GM06990 (cell line): ENCODE data around the gene AURKA.
A peak's percentile ranks its signal among the peaks of the same experiment; 100 is the strongest.

ENCODE experiments used
- DNase-seq: peaks from one replicate; pipeline ENCODE4 v3.0.0-alpha.2; 2011; ENCODE audit not compliant: insufficient read length; ENCODE audit errors: extremely low read depth
- H3K27me3 ChIP-seq: replicated peaks from 2 replicates; pipeline ENCODE4 v1.6.0; 2011; ENCODE audit warnings: low read length; ENCODE audit not compliant: control insufficient read depth, insufficient read depth
- H3K36me3 ChIP-seq: 2 replicates; pipeline ENCODE4 v1.5.1; 2011; ENCODE audit warnings: low read length; ENCODE audit not compliant: control insufficient read depth, insufficient read depth
- H3K4me3 ChIP-seq: replicated peaks from 2 replicates; pipeline ENCODE4 v1.5.1; 2011; ENCODE audit warnings: low read depth, mild to moderate bottlenecking, control low read depth, low read length
- CTCF ChIP-seq: IDR thresholded peaks from 2 replicates; pipeline ENCODE4 v1.5.1; 2011; ENCODE audit warnings: low read length, control low read depth, mild to moderate bottlenecking, inconsistent platforms; ENCODE audit not compliant: insufficient read depth, poor library complexity, severe bottlenecking

Gene AURKA

GRCh38 chr20:56360133-56360907, 31.7 kb downstream of the AURKA start:
- no peak overlapping the region for H3K4me3 ChIP-seq
- DNase-seq = no peak
- H3K27me3 ChIP-seq = no peaks in the 10 kb centered on the region; the same call in 1 of the 2 replicates
- H3K36me3 ChIP-seq = no peaks in the 10 kb centered on the region
- no peak for TF ChIP-seq CTCF

- DNase-seq = no peak
- TF ChIP-seq CTCF = no peak
These were observed 32.5 kb downstream of the AURKA start for GRCh38 chr20:56359212-56360132.

GRCh38 chr20:56358600-56359211, 33.3 kb downstream of the AURKA start, which contains the start of gene FAM210B:
Gene FAM210B, plus strand, starts transcription at chr20:56358974. Its CDS starts 32 bp downstream, at chr20:56359006.
- H3K4me3 ChIP-seq = peak within 1 kb of the TSS; percentile 70
- H3K27me3 ChIP-seq = no peaks in the 10 kb centered on the region
- no peaks in the 10 kb centered on the region for H3K36me3 ChIP-seq
- TF ChIP-seq CTCF = no peak
- DNase-seq = peak; percentile 85

More at GRCh38 chr20:56359212-56360132, 32.5 kb downstream of the AURKA start:
- Histone ChIP-seq H3K27me3 (no peaks in the 10 kb centered on the region; the same call in 1 of the 2 replicates), H3K4me3 (peak overlapping the region; percentile 70), H3K36me3 (no peaks in the 10 kb centered on the region)

DNA sequence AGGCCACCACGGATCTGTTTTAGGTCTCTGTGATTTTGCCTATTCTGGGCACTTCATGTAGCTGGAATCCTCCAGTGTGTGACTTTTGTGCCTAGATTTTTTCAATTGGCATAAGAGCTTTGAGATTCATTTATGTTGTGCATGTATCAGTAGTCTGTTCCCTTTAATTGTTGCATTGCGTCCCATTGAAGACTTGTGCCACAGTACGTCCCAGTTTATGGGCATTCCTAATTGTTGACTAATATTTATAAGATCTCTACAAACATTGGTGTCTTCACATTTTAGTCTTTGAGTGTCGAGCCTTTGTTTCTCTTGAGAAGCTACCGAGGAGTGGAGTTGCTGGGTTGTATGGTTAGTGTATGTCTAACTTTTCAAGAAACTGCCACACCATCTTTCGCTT, 33.9 kb downstream of the AURKA start:
- no peak for TF ChIP-seq CTCF
- no peaks in the 10 kb centered on the region for H3K36me3 ChIP-seq
- H3K4me3 ChIP-seq = no peak overlapping the region
- no peak for DNase-seq
- H3K27me3 ChIP-seq = no peaks in the 10 kb centered on the region

DNA sequence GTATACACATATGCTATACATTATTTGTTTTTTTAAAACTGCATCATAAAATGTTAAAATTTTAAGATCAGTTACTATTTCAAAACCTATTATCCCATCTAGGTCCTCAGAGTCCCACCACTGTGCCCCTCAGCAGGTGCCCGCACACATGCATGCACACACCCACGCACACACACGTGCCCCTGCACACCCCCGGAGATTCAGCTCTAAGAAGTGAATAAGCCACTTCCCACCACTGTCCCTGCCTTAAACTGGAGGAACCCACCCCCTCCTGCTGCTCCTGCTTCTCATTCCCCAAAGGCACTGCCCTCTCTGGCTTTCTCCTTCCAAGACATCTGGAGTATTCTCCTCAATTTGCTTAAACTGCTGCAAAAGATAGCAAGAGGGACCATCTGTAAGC, 38.7 kb downstream of the AURKA start:
- no peak for DNase-seq
- H3K36me3 ChIP-seq = no peaks in the 10 kb centered on the region
- H3K4me3 ChIP-seq = no peak overlapping the region
- TF ChIP-seq CTCF = no peak
- no peaks in the 10 kb centered on the region for H3K27me3 ChIP-seq
